ENCODE data around the gene COA5. TPM values are rescaled to one million over a fixed set of nuclear protein-coding genes. Genes with fewer than 3 reads are reported as not detected.

Gene COA5
- total and polyA plus RNA-seq, 4 donors = 20.2 to 60.7 (median 38.6) TPM

GRCh38 chr2:98648451-98648850 lies 40.1 kb upstream of the COA5 start:
- no peak for ATAC-seq (ENCODE audit: insufficient read depth, low FRiP score)
- H3K4me3 ChIP-seq = no peak overlapping the region
- 92% methylated on average over 4 of the region's 4 CpGs for WGBS, 2 donors
- H3K27ac ChIP-seq (ENCODE audit: low read depth in 1 of 2, low read length in 1 of 2) = no peak overlapping the region
- no peaks in the 10 kb centered on the region for H3K4me1 ChIP-seq (ENCODE audit: control insufficient read depth in 5 of 5, insufficient read depth in 5 of 5, low read length in 5 of 5)
- DNase-seq = no peak
- H3K27me3 ChIP-seq (ENCODE audit: control insufficient read depth in 3 of 3, insufficient read depth in 3 of 3, low read length in 2 of 3) = no peaks in the 10 kb centered on the region
- no peaks in the 10 kb centered on the region for H3K9me3 ChIP-seq (ENCODE audit: control insufficient read depth in 4 of 4, insufficient read depth in 3 of 4, low read length in 3 of 4)
- peaks cover 0 to 8% (median 1%) of the 10 kb centered on the region in 4 donors for H3K36me3 ChIP-seq (ENCODE audit: control insufficient read depth in 4 of 4, insufficient read depth in 4 of 4, low read length in 4 of 4)
- no peak overlapping the region for H3K9ac ChIP-seq (ENCODE audit: insufficient read depth in 1 of 2, low read length in 2 of 2)
- no peak for TF ChIP-seq CTCF (IDR thresholded peaks at IDR 0.05; ENCODE audit: control extremely low read depth, extremely low read depth)

GRCh38 chr2:98647636-98648035 lies 39.3 kb upstream of the COA5 start:
- TF ChIP-seq CTCF (IDR thresholded peaks at IDR 0.05; ENCODE audit: control extremely low read depth, extremely low read depth) = no peak
- Histone ChIP-seq H3K9me3 (ENCODE audit: control insufficient read depth in 4 of 4, insufficient read depth in 3 of 4, low read length in 3 of 4) (no peaks in the 10 kb centered on the region), H3K9ac (ENCODE audit: insufficient read depth in 1 of 2, low read length in 2 of 2) (no peak overlapping the region), H3K4me3 (no peak overlapping the region), H3K27ac (ENCODE audit: low read depth in 1 of 2, low read length in 1 of 2) (no peak overlapping the region), H3K27me3 (ENCODE audit: control insufficient read depth in 3 of 3, insufficient read depth in 3 of 3, low read length in 2 of 3) (no peaks in the 10 kb centered on the region), H3K4me1 (ENCODE audit: control insufficient read depth in 5 of 5, insufficient read depth in 5 of 5, low read length in 5 of 5) (no peaks in the 10 kb centered on the region), H3K36me3 (ENCODE audit: control insufficient read depth in 4 of 4, insufficient read depth in 4 of 4, low read length in 4 of 4) (peaks cover 0 to 8% (median 1%) of the 10 kb centered on the region in 4 donors)
- WGBS, 2 donors = 74 to 83% methylated on average over 5 of the region's 5 CpGs
- ATAC-seq (ENCODE audit: insufficient read depth, low FRiP score) (no peak), DNase-seq (no peak)

- no peak overlapping the region for H3K27ac ChIP-seq (ENCODE audit: low read depth in 1 of 2, low read length in 1 of 2)
- WGBS, 2 donors = 78 to 83% methylated on average over 5 of the region's 5 CpGs
- H3K4me3 ChIP-seq = no peak overlapping the region
- no peak for ATAC-seq (ENCODE audit: insufficient read depth, low FRiP score)
- H3K36me3 ChIP-seq (ENCODE audit: control insufficient read depth in 4 of 4, insufficient read depth in 4 of 4, low read length in 4 of 4) = peaks cover 0 to 18% (median 5%) of the 10 kb centered on the region in 4 donors
- no peak for TF ChIP-seq CTCF (IDR thresholded peaks at IDR 0.05; ENCODE audit: control extremely low read depth, extremely low read depth)
- H3K9ac ChIP-seq (ENCODE audit: insufficient read depth in 1 of 2, low read length in 2 of 2) = no peak overlapping the region
- H3K9me3 ChIP-seq (ENCODE audit: control insufficient read depth in 4 of 4, insufficient read depth in 3 of 4, low read length in 3 of 4) = no peaks in the 10 kb centered on the region
- no peak for DNase-seq
- no peaks in the 10 kb centered on the region for H3K27me3 ChIP-seq (ENCODE audit: control insufficient read depth in 3 of 3, insufficient read depth in 3 of 3, low read length in 2 of 3)
- no peaks in the 10 kb centered on the region for H3K4me1 ChIP-seq (ENCODE audit: control insufficient read depth in 5 of 5, insufficient read depth in 5 of 5, low read length in 5 of 5)
Measured at GRCh38 chr2:98643496-98644100, 35.3 kb upstream of the COA5 start.
